B cell (primary cell): ENCODE measurements around the gene MOSPD3. TPM values are rescaled to one million over a fixed set of nuclear protein-coding genes. Genes with fewer than 3 reads are reported as not detected.

ENCODE experiments used
- ATAC-seq: fragments of 200-7000 bp; cut with Tn5 transposase; one replicate; pipeline ENCODE4 v1.10.0; 2021; ENCODE audit warnings: low read depth, mild to moderate bottlenecking, moderate number of reproducible peaks, moderate library complexity
- CTCF ChIA-PET: fragments of 350-600 bp; sonication (Branson Sonifier 250); formaldehyde crosslinking; loops from one replicate; lab custom pipeline; 2021; ENCODE audit warnings: antibody characterized with exemption, inconsistent platforms; lab: Charles Lee
- POLR2A ChIA-PET: fragments of 350-600 bp; sonication (Branson Sonifier 250); formaldehyde crosslinking; loops from one replicate; lab custom pipeline; 2021; ENCODE audit warnings: antibody characterized with exemption; lab: Charles Lee
- DNase-seq: peaks from one replicate; pipeline ENCODE4 v3.0.0; 2013
- H2AFZ ChIP-seq: 2 replicates; pipeline ENCODE4 v1.6.1; 2012; ENCODE audit warnings: mild to moderate bottlenecking, low read depth, low read length; ENCODE audit not compliant: insufficient read depth, poor library complexity, severe bottlenecking
- H3K27ac ChIP-seq, 2 donors: 1 replicate in 1 of 2; 2 replicates in 1 of 2; pipeline ENCODE4 v1.5.1; 2012 to 2013; ENCODE audit warnings: low read length in 2 of 2, mild to moderate bottlenecking in 2 of 2, moderate library complexity in 1 of 2
- H3K27me3 ChIP-seq, 4 experiments: fragments of 200-600 bp in 1 of 4; sonication (generic) in 1 of 4; replicated peaks in 1 of 4; 1 replicate in 2 of 4; 2 replicates in 2 of 4; pipeline versions ENCODE4 v1.6.1 to v1.7.0; 2013 to 2016; ENCODE audit warnings: low read length in 3 of 4, mild to moderate bottlenecking in 2 of 4, mixed read lengths in 1 of 4, moderate library complexity in 1 of 4; ENCODE audit not compliant: insufficient read depth in 4 of 4, control insufficient read depth in 3 of 4; ENCODE audit errors: control extremely low read depth in 1 of 4
- H3K36me3 ChIP-seq, 2 experiments: replicated peaks in 1 of 2; 1 replicate in 1 of 2; 2 replicates in 1 of 2; pipeline versions ENCODE4 v1.6.1 to v1.7.1; 2013; ENCODE audit warnings: low read length in 1 of 2; ENCODE audit not compliant: insufficient read depth in 2 of 2, control insufficient read depth in 1 of 2; ENCODE audit errors: control extremely low read depth in 1 of 2, extremely low read depth in 1 of 2
- H3K4me1 ChIP-seq, 2 donors: fragments of 200-600 bp in 1 of 2; sonication (generic) in 1 of 2; 1 replicate in 1 of 2; 2 replicates in 1 of 2; pipeline versions ENCODE4 v1.5.1 to v1.6.1; 2013 to 2017; ENCODE audit warnings: low read length in 2 of 2; ENCODE audit not compliant: control insufficient read depth in 2 of 2, insufficient read depth in 2 of 2
- H3K4me2 ChIP-seq: replicated peaks from 2 replicates; pipeline ENCODE3; 2012; ENCODE audit warnings: mild to moderate bottlenecking, low read depth, low read length; ENCODE audit not compliant: poor library complexity, severe bottlenecking
- H3K4me3 ChIP-seq, 5 experiments: fragments of 200-600 bp in 1 of 5; sonication (generic) in 1 of 5; 1 replicate in 3 of 5; 2 replicates in 2 of 5; pipeline versions ENCODE4 v1.5.1 to v1.7.0; 2011 to 2016; ENCODE audit warnings: low read length in 4 of 5, mild to moderate bottlenecking in 4 of 5, low read depth in 2 of 5, control low read depth in 1 of 5, moderate library complexity in 1 of 5; ENCODE audit not compliant: insufficient read depth in 1 of 5; ENCODE audit errors: control extremely low read depth in 1 of 5, extremely low read depth in 1 of 5
- H3K79me2 ChIP-seq: fragments of 200-600 bp; sonication (generic); one replicate; pipeline ENCODE4 v1.6.0; 2016; ENCODE audit warnings: low read length; ENCODE audit not compliant: control insufficient read depth, insufficient read depth
- H3K9ac ChIP-seq: fragments of 200-600 bp; sonication (generic); 2 replicates; pipeline ENCODE4 v1.6.1; 2017; ENCODE audit warnings: mild to moderate bottlenecking, low read length, moderate library complexity
- H3K9me3 ChIP-seq, 3 donors: one replicate each; pipeline versions ENCODE4 v1.6.1 to v1.7.1; 2013; ENCODE audit warnings: low read length in 2 of 3; ENCODE audit not compliant: control insufficient read depth in 2 of 3, insufficient read depth in 1 of 3; ENCODE audit errors: control extremely low read depth in 1 of 3
- H4K20me1 ChIP-seq: 2 replicates; pipeline ENCODE4 v1.6.0; 2012; ENCODE audit warnings: mild to moderate bottlenecking, low read length; ENCODE audit not compliant: insufficient read depth, control insufficient read depth, poor library complexity, severe bottlenecking
- H3K27ac Mint-ChIP-seq: one replicate; pipeline ENCODE4 v1.8.0; 2021; ENCODE audit warnings: mixed read lengths
- H3K27me3 Mint-ChIP-seq: one replicate; pipeline ENCODE4 v1.8.0; 2021; ENCODE audit warnings: mixed read lengths
- H3K4me1 Mint-ChIP-seq: one replicate; pipeline ENCODE4 v1.8.0; 2021; ENCODE audit warnings: mixed read lengths
- H3K4me3 Mint-ChIP-seq: one replicate; pipeline ENCODE4 v1.8.0; 2021; ENCODE audit warnings: mixed read lengths
- H3K9me3 Mint-ChIP-seq: one replicate; pipeline ENCODE4 v1.8.0; 2022; ENCODE audit warnings: mixed read lengths; ENCODE audit not compliant: insufficient read depth
- EZH2 ChIP-seq: IDR thresholded peaks from 2 replicates; pipeline ENCODE4 v1.6.1; 2012; ENCODE audit warnings: borderline replicate concordance, low read depth, mild to moderate bottlenecking, moderate library complexity, low read length; ENCODE audit not compliant: insufficient read depth, poor library complexity, severe bottlenecking
- WGBS: methylation state at CpG from one replicate; pipeline ENCODE4 v1.1.5; 2013; ENCODE audit warnings: missing lambda C conversion rate; ENCODE audit not compliant: insufficient coverage; 5-methylcytosine and 5-hydroxymethylcytosine counted together
- intact Hi-C: fragments of 100-400 bp; cut with micrococcal nuclease; formaldehyde crosslinking; loops from one replicate; pipeline ENCODE4 v1.10.0; 2022
- polyA plus RNA-seq: library from polyadenylated mRNA; depleted of rRNA; stranded (reverse); fragments of >200 nt; gene quantifications from 2 replicates; pipeline ENCODE4 v1.2.3, GENCODE V29; 2012
- total RNA-seq, 2 donors: library from RNA; stranded (reverse); fragments of 120-200 nt in 1 of 2; gene quantifications; 1 replicate in 1 of 2; 2 replicates in 1 of 2; pipeline versions ENCODE4 v1.2.3 to v1.2.4, GENCODE V29; 2013 to 2022
- TF ChIP-seq, protein P1 (sequence below): fragments of 200-600 bp; IDR thresholded peaks from one replicate; pipeline ENCODE4 v1.8.0; 2022; ENCODE audit warnings: antibody characterized with exemption, mild to moderate bottlenecking

Gene MOSPD3
- total and polyA plus RNA-seq, 2 donors (not counting 1 experiment from before 2014, with no cell fraction given) = 18.8 to 19.2 TPM

- ATAC-seq (peak; percentile 3), DNase-seq (peak; percentile 55)
- peak overlapping the region; percentile 80 for H3K9ac ChIP-seq
- H3K4me3 ChIP-seq = peak overlapping the region; percentile 8 to 85 (median 75)
- H3K27me3 ChIP-seq = no peaks in the 10 kb centered on the region
- intact Hi-C loops = loop anchor here (1.0 to 2.0 kb wide), 9 partner anchors 7 to 100 kb away; partner anchors contain the start of genes AGFG2, FBXO24, GNB2 and LRCH4
- no peak overlapping the region for H3K27ac ChIP-seq
- WGBS = 2% methylated on average over 66 of the region's 68 CpGs
- peak overlapping the region; percentile 95 for H2AFZ ChIP-seq
- peak overlapping the region; percentile 99 for H3K4me2 ChIP-seq
- Mint-ChIP-seq H3K4me3 (peak overlapping the region; percentile 90), H3K27me3 (no peaks in the 10 kb centered on the region), H3K4me1 (peaks cover 12% of the 10 kb centered on the region), H3K27ac (peak overlapping the region; percentile 53), H3K9me3 (no peaks in the 10 kb centered on the region)
- H4K20me1 ChIP-seq = no peaks in the 10 kb centered on the region
- no peaks in the 10 kb centered on the region for H3K79me2 ChIP-seq
- no peaks in the 10 kb centered on the region for H3K9me3 ChIP-seq
- no peak for TF ChIP-seq EZH2
- TF ChIP-seq, protein P1, sequence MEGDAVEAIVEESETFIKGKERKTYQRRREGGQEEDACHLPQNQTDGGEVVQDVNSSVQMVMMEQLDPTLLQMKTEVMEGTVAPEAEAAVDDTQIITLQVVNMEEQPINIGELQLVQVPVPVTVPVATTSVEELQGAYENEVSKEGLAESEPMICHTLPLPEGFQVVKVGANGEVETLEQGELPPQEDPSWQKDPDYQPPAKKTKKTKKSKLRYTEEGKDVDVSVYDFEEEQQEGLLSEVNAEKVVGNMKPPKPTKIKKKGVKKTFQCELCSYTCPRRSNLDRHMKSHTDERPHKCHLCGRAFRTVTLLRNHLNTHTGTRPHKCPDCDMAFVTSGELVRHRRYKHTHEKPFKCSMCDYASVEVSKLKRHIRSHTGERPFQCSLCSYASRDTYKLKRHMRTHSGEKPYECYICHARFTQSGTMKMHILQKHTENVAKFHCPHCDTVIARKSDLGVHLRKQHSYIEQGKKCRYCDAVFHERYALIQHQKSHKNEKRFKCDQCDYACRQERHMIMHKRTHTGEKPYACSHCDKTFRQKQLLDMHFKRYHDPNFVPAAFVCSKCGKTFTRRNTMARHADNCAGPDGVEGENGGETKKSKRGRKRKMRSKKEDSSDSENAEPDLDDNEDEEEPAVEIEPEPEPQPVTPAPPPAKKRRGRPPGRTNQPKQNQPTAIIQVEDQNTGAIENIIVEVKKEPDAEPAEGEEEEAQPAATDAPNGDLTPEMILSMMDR = no peak
- ChIA-PET POLR2A (interaction anchor here (0.5 to 2.0 kb wide), 5 partner anchors 8 to 87 kb away, joined by 3 to 18 read pairs (median 4); partner anchors contain the start of genes FBXO24 and LRCH4), CTCF (interaction anchor here (0.8 to 2.1 kb wide), 8 partner anchors 13 to 100 kb away, joined by 3 to 5 read pairs (median 4); partner anchors contain the start of genes FBXO24, LRCH4 and POP7)
- H3K4me1 ChIP-seq = peaks cover 15 to 25% of the 10 kb centered on the region in 2 donors
- H3K36me3 ChIP-seq = no peaks in the 10 kb centered on the region
Measured at GRCh38 chr7:100604976-100605911, 7.1 kb upstream of the MOSPD3 start.
